Esophagus mucosa (tissue), 1 donor: ENCODE measurements around the gene KRT15. TPM values are rescaled to one million over a fixed set of nuclear protein-coding genes. Genes with fewer than 3 reads are reported as not detected.

Experiments used
- ATAC-seq: fragments of 200-7000 bp; cut with Tn5 transposase; one replicate; pipeline ENCODE4 v1.9.1; 2020
- total RNA-seq: library from RNA; stranded (reverse); gene quantifications from one replicate; pipeline ENCODE4 v1.2.4, GENCODE V29; 2023
- donor health status: DM: yes; HTN: yes; CAD: no.

The KRT15 gene
- total RNA-seq, 1 donor from 2014 or later: 2,810 TPM

- no peak for ATAC-seq
These were observed 38.6 kb downstream of the KRT15 start for GRCh38 chr17:41480136-41480535.

- peak; percentile 25 for ATAC-seq
These were observed 40.5 kb downstream of the KRT15 start for GRCh38 chr17:41478237-41478636.

- ATAC-seq: no peak
These were observed 41.5 kb downstream of the KRT15 start for GRCh38 chr17:41476866-41477815.

GRCh38 chr17:41475421-41475820, 43.3 kb downstream of the KRT15 start:
- no peak for ATAC-seq

GRCh38 chr17:41474863-41475262, 43.8 kb downstream of the KRT15 start:
- ATAC-seq: no peak

- ATAC-seq: no peak
These were observed 50.3 kb downstream of the KRT15 start for GRCh38 chr17:41468346-41468745.

- no peak for ATAC-seq
These were observed 51.1 kb downstream of the KRT15 start for GRCh38 chr17:41467561-41467960.

- ATAC-seq: no peak
These were observed 51.7 kb downstream of the KRT15 start, which contains the start of gene KRT32 for GRCh38 chr17:41466988-41467387. TSS of gene KRT32 (minus strand) at chr17:41467386. CDS start at chr17:41467325, 61 bp downstream.

GRCh38 chr17:41464682-41465081, 54.0 kb downstream of the KRT15 start:
- ATAC-seq: peak; percentile 94

GRCh38 chr17:41464173-41464572, 54.5 kb downstream of the KRT15 start:
- ATAC-seq: no peak

- no peak for ATAC-seq
These were observed 54.9 kb downstream of the KRT15 start for GRCh38 chr17:41463746-41464145.

Other genes starting within 250 kb of the KRT15 start
- gene KRTAP9-7, start 243.2 kb downstream of the KRT15 start, total RNA-seq: not detected
- gene KRTAP29-1, start 216.0 kb downstream of the KRT15 start, total RNA-seq: not detected
- gene KRTAP16-1, start 209.6 kb downstream of the KRT15 start, total RNA-seq: not detected
- gene KRTAP17-1, start 203.2 kb downstream of the KRT15 start, total RNA-seq: not detected
- 0.92 TPM for gene KRT33A, start 168.1 kb downstream of the KRT15 start, total RNA-seq
- gene KRT33B, start 149.1 kb downstream of the KRT15 start, total RNA-seq: not detected
- 0.44 TPM for gene KRT34, start 136.6 kb downstream of the KRT15 start, total RNA-seq
- 4.4 TPM for gene KRT31, start 121.3 kb downstream of the KRT15 start, total RNA-seq
- not detected for gene KRT37, start 94.3 kb downstream of the KRT15 start, total RNA-seq
- not detected for gene KRT38, start 77.9 kb downstream of the KRT15 start, total RNA-seq
- gene KRT32, start 51.5 kb downstream of the KRT15 start, total RNA-seq: 0.80 TPM
- gene KRT35, start 37.7 kb downstream of the KRT15 start, total RNA-seq: not detected
- not detected for gene KRT36, start 29.0 kb downstream of the KRT15 start, total RNA-seq
- 44,686 TPM for gene KRT13, start 13.3 kb downstream of the KRT15 start, total RNA-seq
- 366 TPM for gene KRT19, start 9.4 kb upstream of the KRT15 start, total RNA-seq
- gene KRT9, start 53.2 kb upstream of the KRT15 start, total RNA-seq: 0.16 TPM
- gene KRT14, start 68.0 kb upstream of the KRT15 start, total RNA-seq: 5,105 TPM
- 2,310 TPM for gene KRT16, start 93.9 kb upstream of the KRT15 start, total RNA-seq
- gene KRT17, start 105.7 kb upstream of the KRT15 start, total RNA-seq: 380 TPM
- 725 TPM for gene EIF1, start 170.0 kb upstream of the KRT15 start, total RNA-seq
- not detected for gene GAST, start 193.4 kb upstream of the KRT15 start, total RNA-seq
- 1.4 TPM for gene HAP1, start 215.8 kb upstream of the KRT15 start, total RNA-seq